ENCODE data around the gene LCN2. TPM values are rescaled to one million over a fixed set of nuclear protein-coding genes. Genes with fewer than 3 reads are reported as not detected.

Gene LCN2
- total and polyA plus RNA-seq, 10 of the 15 experiments (the other 5 are each of a cell fraction or from before 2014, with no cell fraction given), result not detected

DNA sequence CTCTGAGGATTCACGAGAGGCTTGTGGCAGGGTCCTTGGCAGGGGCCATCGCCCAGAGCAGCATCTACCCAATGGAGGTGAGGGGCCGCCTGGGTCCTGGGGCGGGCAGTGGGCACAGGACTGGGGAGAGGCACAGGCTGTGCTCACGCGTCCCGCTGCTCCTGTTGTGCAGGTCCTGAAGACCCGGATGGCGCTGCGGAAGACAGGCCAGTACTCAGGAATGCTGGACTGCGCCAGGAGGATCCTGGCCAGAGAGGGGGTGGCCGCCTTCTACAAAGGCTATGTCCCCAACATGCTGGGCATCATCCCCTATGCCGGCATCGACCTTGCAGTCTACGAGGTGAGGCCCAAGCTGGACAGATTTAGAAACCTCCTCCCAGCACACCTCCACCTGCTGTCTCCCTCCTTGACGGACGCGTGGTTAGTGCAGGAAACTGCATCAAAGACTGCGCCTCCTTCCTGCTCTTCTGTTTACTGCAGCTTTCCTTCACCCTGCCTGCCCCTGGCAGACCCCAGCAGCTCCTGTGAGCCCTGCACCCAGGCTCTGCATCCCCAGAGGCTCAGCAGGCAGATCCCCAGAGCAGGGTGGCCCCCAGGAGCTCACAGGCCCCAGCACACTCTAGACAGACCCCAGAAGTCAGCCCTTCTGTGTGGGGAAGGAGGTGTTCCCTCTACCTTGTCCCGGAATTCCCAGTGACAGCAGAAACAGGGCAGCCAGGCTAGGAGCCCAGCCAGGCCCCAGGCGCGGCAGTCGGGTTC lies 42.9 kb upstream of the LCN2 start:
- POLR2A ChIA-PET, result no interaction called here
- no peak overlapping the region for H3K27ac ChIP-seq (ENCODE audit: control insufficient read depth, insufficient read depth)
- no peak overlapping the region for H3K9ac ChIP-seq (ENCODE audit: control insufficient read depth, insufficient read depth, low read length)

DNA sequence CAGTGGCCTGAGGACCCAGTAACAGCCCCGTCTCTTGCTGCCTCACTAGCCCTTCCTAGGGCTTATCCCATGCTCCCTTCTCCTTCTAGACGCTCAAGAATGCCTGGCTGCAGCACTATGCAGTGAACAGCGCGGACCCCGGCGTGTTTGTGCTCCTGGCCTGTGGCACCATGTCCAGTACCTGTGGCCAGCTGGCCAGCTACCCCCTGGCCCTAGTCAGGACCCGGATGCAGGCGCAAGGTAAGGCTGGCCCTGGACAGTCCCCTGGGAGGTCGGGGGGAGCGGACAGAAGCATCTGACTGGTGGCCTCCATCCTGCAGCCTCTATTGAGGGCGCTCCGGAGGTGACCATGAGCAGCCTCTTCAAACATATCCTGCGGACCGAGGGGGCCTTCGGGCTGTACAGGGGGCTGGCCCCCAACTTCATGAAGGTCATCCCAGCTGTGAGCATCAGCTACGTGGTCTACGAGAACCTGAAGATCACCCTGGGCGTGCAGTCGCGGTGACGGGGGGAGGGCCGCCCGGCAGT lies 42.2 kb upstream of the LCN2 start:
- no peaks in the 10 kb centered on the region for H3K79me2 ChIP-seq (ENCODE audit: control insufficient read depth, insufficient read depth, low read length)
- ATAC-seq (no peak), FAIRE-seq (no peak), DNase-seq (ENCODE audit: low read depth, low spot score) (no peak)
- no peaks in the 10 kb centered on the region for H3K4me1 ChIP-seq (ENCODE audit: control insufficient read depth, insufficient read depth, low read length)
- no peak overlapping the region for H3K4me2 ChIP-seq (ENCODE audit: control insufficient read depth, insufficient read depth)
- no peaks in the 10 kb centered on the region for H3K27me3 ChIP-seq (replicated peaks in 1 of 2; ENCODE audit: control insufficient read depth in 2 of 2, insufficient read depth in 2 of 2, low read length in 1 of 2)
- H2AFZ ChIP-seq (ENCODE audit: control insufficient read depth, low read depth, low read length), result no peak overlapping the region
- CTCF ChIA-PET, result interaction anchor here (1.0 kb wide), 1 partner anchor 18 kb away, joined by 3 read pairs; no protein-coding TSS in a partner anchor
- RAD21 ChIA-PET (ENCODE audit: unreplicated experiment), result no interaction called here
- POLR2A ChIA-PET, result no interaction called here
- no peaks in the 10 kb centered on the region for H3K9me3 ChIP-seq (replicated peaks; ENCODE audit: control insufficient read depth, insufficient read depth, low read length)
- SMC1A ChIA-PET (ENCODE audit: uncharacterized antibody, unreplicated experiment), result no interaction called here
- peaks cover 13 to 47% of the 10 kb centered on the region in 2 experiments for H3K36me3 ChIP-seq (ENCODE audit: control insufficient read depth in 2 of 2, insufficient read depth in 2 of 2, low read length in 1 of 2)
- intact Hi-C loops (cut with micrococcal nuclease; ENCODE audit: unreplicated experiment), result no loop called here
- H3K27ac ChIP-seq (ENCODE audit: control insufficient read depth, insufficient read depth), result no peak overlapping the region
- TF ChIP-seq RAD21 (IDR thresholded peaks at IDR 0.05; ENCODE audit: insufficient read depth, low read depth, low read length) (no peak), WRNIP1 (IDR thresholded peaks at IDR 0.05; ENCODE audit: borderline replicate concordance, low read depth, low read length) (no peak), HDGF (IDR thresholded peaks at IDR 0.05) (no peak), FOXM1 (IDR thresholded peaks at IDR 0.05; ENCODE audit: low read depth, low read length) (no peak), LARP7 (IDR thresholded peaks at IDR 0.05) (no peak), NR2C2 (IDR thresholded peaks at IDR 0.05; ENCODE audit: borderline replicate concordance, control insufficient read depth, insufficient read length, low read depth) (no peak), RAD51 (IDR thresholded peaks at IDR 0.05) (no peak), DPF2 (IDR thresholded peaks at IDR 0.05) (no peak), KDM1A (IDR thresholded peaks at IDR 0.05; ENCODE audit: borderline replicate concordance) (no peak), ZZZ3 (IDR thresholded peaks at IDR 0.05; ENCODE audit: control insufficient read depth, insufficient read length, low read depth) (no peak), BACH1 (IDR thresholded peaks at IDR 0.05; ENCODE audit: borderline replicate concordance) (no peak)
- H4K20me1 ChIP-seq (ENCODE audit: control insufficient read depth, insufficient read depth), result no peaks in the 10 kb centered on the region
- H3K9ac ChIP-seq (ENCODE audit: control insufficient read depth, insufficient read depth, low read length), result no peak overlapping the region
- in situ Hi-C loops (cut with MboI), result no loop called here
- BruUV-seq (replicated peaks), result no TSS peak
- H3K4me3 ChIP-seq, result no peak overlapping the region
- WGBS (ENCODE audit: insufficient coverage, insufficient replicate concordance, low lambda C conversion rate, missing lambda C conversion rate), result 94% methylated on average over 23 of the region's 23 CpGs

More for the DNA sequence above, 42.9 kb upstream of the LCN2 start:
- CTCF ChIA-PET, result no interaction called here
- no peak for DNase-seq (ENCODE audit: low read depth, low spot score)
- SMC1A ChIA-PET (ENCODE audit: uncharacterized antibody, unreplicated experiment), result interaction anchor here (1.1 kb wide), 1 partner anchor 208 kb away, joined by 4 read pairs; no protein-coding TSS in a partner anchor
- WGBS (ENCODE audit: insufficient coverage, insufficient replicate concordance, low lambda C conversion rate, missing lambda C conversion rate), result 97% methylated on average over 21 of the region's 23 CpGs
- H3K36me3 ChIP-seq (ENCODE audit: control insufficient read depth in 2 of 2, insufficient read depth in 2 of 2, low read length in 1 of 2), result peaks cover 14 to 51% of the 10 kb centered on the region in 2 experiments
- H2AFZ ChIP-seq (ENCODE audit: control insufficient read depth, low read depth, low read length), result no peak overlapping the region
- BruUV-seq (replicated peaks), result no TSS peak
- intact Hi-C loops (cut with micrococcal nuclease; ENCODE audit: unreplicated experiment) (no loop called here), in situ Hi-C loops (cut with MboI) (no loop called here)
- H3K9me3 ChIP-seq (replicated peaks; ENCODE audit: control insufficient read depth, insufficient read depth, low read length), result no peaks in the 10 kb centered on the region
- no peak for ATAC-seq
- H3K79me2 ChIP-seq (ENCODE audit: control insufficient read depth, insufficient read depth, low read length), result no peaks in the 10 kb centered on the region
- H3K4me3 ChIP-seq, result no peak overlapping the region
- H3K27me3 ChIP-seq (replicated peaks in 1 of 2; ENCODE audit: control insufficient read depth in 2 of 2, insufficient read depth in 2 of 2, low read length in 1 of 2), result no peaks in the 10 kb centered on the region
- no peaks in the 10 kb centered on the region for H3K4me1 ChIP-seq (ENCODE audit: control insufficient read depth, insufficient read depth, low read length)
- RAD21 ChIA-PET (ENCODE audit: unreplicated experiment), result no interaction called here
- H4K20me1 ChIP-seq (ENCODE audit: control insufficient read depth, insufficient read depth), result no peaks in the 10 kb centered on the region
- no peak for FAIRE-seq
- TF ChIP-seq RB1 (IDR thresholded peaks at IDR 0.05; ENCODE audit: borderline replicate concordance) (no peak), POLR2A (IDR thresholded peaks at IDR 0.05; ENCODE audit: low read depth, low read length) (peak; percentile 22; the same call in 1 of the 2 replicates)
- H3K4me2 ChIP-seq (ENCODE audit: control insufficient read depth, insufficient read depth), result no peak overlapping the region

Measured in GM12878 (cell line).